WTC11 (cell line): Measurements from ENCODE around the gene NEB. TPM values are rescaled to one million over a fixed set of nuclear protein-coding genes. Genes with fewer than 3 reads are reported as not detected.

Source experiments
- ATAC-seq: fragments of 200-7000 bp; cut with Tn5 transposase; 2 replicates; pipeline ENCODE4 v1.10.0; 2021; ENCODE audit warnings: mild to moderate bottlenecking, moderate library complexity
- CTCF ChIA-PET: fragments of 300-600 bp; sonication (Branson Sonifier 250); formaldehyde crosslinking; loops from one replicate; lab custom pipeline; 2021; ENCODE audit warnings: antibody characterized with exemption; lab: Charles Lee
- POLR2A ChIA-PET: fragments of 350-600 bp; sonication (Branson Sonifier 250); formaldehyde crosslinking; loops from one replicate; lab custom pipeline; 2021; ENCODE audit warnings: antibody characterized with exemption; lab: Charles Lee
- DNase-seq: peaks from one replicate; pipeline ENCODE4 v3.0.0; 2021; ENCODE audit warnings: low spot score
- H3K27ac Mint-ChIP-seq: 2 replicates; pipeline ENCODE4 v1.8.0; 2021; ENCODE audit warnings: mixed read lengths
- H3K27me3 Mint-ChIP-seq: 2 replicates; pipeline ENCODE4 v1.8.0; 2021; ENCODE audit warnings: low read depth, mild to moderate bottlenecking, moderate library complexity, mixed read lengths
- H3K36me3 Mint-ChIP-seq: 2 replicates; pipeline ENCODE4 v1.8.0; 2021; ENCODE audit warnings: mixed read lengths
- H3K4me1 Mint-ChIP-seq: 2 replicates; pipeline ENCODE4 v1.8.0; 2022; ENCODE audit warnings: mixed read lengths
- H3K4me3 Mint-ChIP-seq: 2 replicates; pipeline ENCODE4 v1.8.0; 2021; ENCODE audit warnings: mild to moderate bottlenecking, moderate library complexity, mixed read lengths
- H3K9me3 Mint-ChIP-seq: 2 replicates; pipeline ENCODE4 v1.8.0; 2021; ENCODE audit warnings: mixed read lengths
- AFF4 ChIP-seq: sonication (generic); formaldehyde crosslinking; IDR thresholded peaks from 2 replicates; pipeline ENCODE4 v1.8.1; 2023; ENCODE audit warnings: mild to moderate bottlenecking, missing genetic modification reagents, borderline replicate concordance
- CREB1 ChIP-seq: sonication (generic); formaldehyde crosslinking; IDR thresholded peaks from 2 replicates; pipeline ENCODE4 v1.8.0; 2023; ENCODE audit warnings: mild to moderate bottlenecking, missing genetic modification reagents
- FOXJ3 ChIP-seq: sonication (generic); formaldehyde crosslinking; IDR thresholded peaks from 2 replicates; pipeline ENCODE4 v1.9.0; 2021; ENCODE audit warnings: missing genetic modification reagents, mild to moderate bottlenecking, borderline replicate concordance
- PREB ChIP-seq: sonication (generic); formaldehyde crosslinking; IDR thresholded peaks from 2 replicates; pipeline ENCODE4 v1.8.1; 2022; ENCODE audit warnings: mild to moderate bottlenecking, missing genetic modification reagents, moderate library complexity, borderline replicate concordance
- RORB ChIP-seq: fragments of 250-450 bp; sonication (Bioruptor Pico); IDR thresholded peaks from 2 replicates; pipeline ENCODE4 v1.9.0; 2021; ENCODE audit warnings: mild to moderate bottlenecking
- SMAD4 ChIP-seq: sonication (generic); formaldehyde crosslinking; IDR thresholded peaks from 2 replicates; pipeline ENCODE4 v1.8.0; 2022; ENCODE audit warnings: mild to moderate bottlenecking, missing genetic modification reagents
- TCF7 ChIP-seq: sonication (generic); formaldehyde crosslinking; IDR thresholded peaks from 2 replicates; pipeline ENCODE4 v1.8.0; 2022; ENCODE audit warnings: mild to moderate bottlenecking, low read depth, missing genetic modification reagents, moderate library complexity
- ZNF232 ChIP-seq: sonication (generic); formaldehyde crosslinking; IDR thresholded peaks from 2 replicates; pipeline ENCODE4 v1.8.0; 2022; ENCODE audit warnings: mild to moderate bottlenecking, missing genetic modification reagents
- ZNF281 ChIP-seq: sonication (generic); formaldehyde crosslinking; IDR thresholded peaks from 2 replicates; pipeline ENCODE4 v1.8.0; 2023; ENCODE audit warnings: mild to moderate bottlenecking, missing genetic modification reagents
- ZSCAN18 ChIP-seq: fragments of 250-450 bp; sonication (Bioruptor Pico); IDR thresholded peaks from 2 replicates; pipeline ENCODE4 v2.1.2; 2022; ENCODE audit warnings: mild to moderate bottlenecking, moderate library complexity
- total RNA-seq: library from RNA; stranded (reverse); gene quantifications from 3 replicates; pipeline ENCODE4 v1.2.3, GENCODE V29; 2021
- TF ChIP-seq, protein P1 (sequence below): sonication (generic); formaldehyde crosslinking; IDR thresholded peaks from 2 replicates; pipeline ENCODE4 v1.8.1; 2023; ENCODE audit warnings: mild to moderate bottlenecking, missing genetic modification reagents, moderate library complexity
- TF ChIP-seq, protein P2 (sequence below): sonication (generic); formaldehyde crosslinking; IDR thresholded peaks from 2 replicates; pipeline ENCODE4 v1.8.1; 2023; ENCODE audit warnings: mild to moderate bottlenecking, missing genetic modification reagents
- TF ChIP-seq, protein P3 (sequence below): fragments of 250-450 bp; sonication (Bioruptor Pico); conservative IDR thresholded peaks from 2 replicates; pipeline ENCODE4 v1.9.0; 2021; ENCODE audit warnings: mild to moderate bottlenecking
- TF ChIP-seq, protein P4 (sequence below): sonication (generic); formaldehyde crosslinking; IDR thresholded peaks from 2 replicates; pipeline ENCODE4 v1.8.1; 2022; ENCODE audit warnings: missing genetic modification reagents, borderline replicate concordance

Gene NEB
- total RNA-seq, 1 experiment from 2014 or later = 1.9 TPM

DNA sequence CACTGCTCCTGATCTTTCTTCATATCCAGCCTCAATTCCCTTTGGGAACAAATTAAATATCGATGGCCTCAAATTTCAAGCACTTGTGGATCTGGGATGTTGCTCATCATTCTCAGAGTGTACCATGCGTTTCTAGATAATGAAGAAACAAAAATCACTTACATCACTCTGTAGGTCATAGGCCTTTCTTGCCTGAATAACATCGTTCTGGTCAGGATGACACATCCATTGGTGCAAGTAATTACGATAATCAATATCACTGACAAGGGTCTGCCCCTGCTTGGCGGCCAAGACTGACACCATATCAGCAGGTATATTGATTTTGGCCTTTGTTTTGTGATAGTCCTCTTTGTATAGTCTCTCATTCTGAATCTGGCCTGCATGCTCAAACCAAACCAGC lies 167.3 kb downstream of the NEB start:
- Mint-ChIP-seq H3K4me1 (no peaks in the 10 kb centered on the region), H3K27ac (no peak overlapping the region), H3K36me3 (no peaks in the 10 kb centered on the region)
- CTCF ChIA-PET = no interaction called here
- POLR2A ChIA-PET = no interaction called here
- ATAC-seq = no peak
- TF ChIP-seq, protein P1, sequence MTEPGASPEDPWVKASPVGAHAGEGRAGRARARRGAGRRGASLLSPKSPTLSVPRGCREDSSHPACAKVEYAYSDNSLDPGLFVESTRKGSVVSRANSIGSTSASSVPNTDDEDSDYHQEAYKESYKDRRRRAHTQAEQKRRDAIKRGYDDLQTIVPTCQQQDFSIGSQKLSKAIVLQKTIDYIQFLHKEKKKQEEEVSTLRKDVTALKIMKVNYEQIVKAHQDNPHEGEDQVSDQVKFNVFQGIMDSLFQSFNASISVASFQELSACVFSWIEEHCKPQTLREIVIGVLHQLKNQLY = no peak
- no peak for TF ChIP-seq CREB1 (CRISPR knock-in tag)
- no peak for TF ChIP-seq AFF4 (CRISPR knock-in tag)
- TF ChIP-seq ZNF232 (CRISPR knock-in tag) = no peak
- TF ChIP-seq ZSCAN18 = no peak
- TF ChIP-seq RORB = no peak
- TF ChIP-seq, all 79 proteins: peak for 0
- Mint-ChIP-seq H3K27me3 (no peaks in the 10 kb centered on the region), H3K4me3 (no peak overlapping the region), H3K9me3 (no peaks in the 10 kb centered on the region)
- DNase-seq = no peak

DNA sequence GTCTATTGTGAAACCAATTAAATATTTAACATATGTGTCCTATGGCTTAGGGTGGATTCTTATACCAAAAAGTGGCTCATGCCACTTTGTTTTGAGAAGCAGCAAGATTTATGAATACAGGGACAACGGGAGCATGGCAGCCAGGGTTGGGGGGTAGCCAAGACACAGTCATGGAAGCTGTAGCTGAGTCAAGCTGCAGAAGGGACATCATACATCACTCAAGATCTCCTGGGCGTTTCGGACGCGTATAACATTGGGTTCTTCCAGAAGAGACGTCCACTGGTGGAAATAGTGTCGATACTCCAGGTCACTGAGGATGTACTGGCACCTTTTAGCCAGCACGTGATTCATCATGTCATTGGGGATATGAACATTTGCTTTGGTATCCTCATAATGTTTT lies 171.9 kb downstream of the NEB start:
- no peaks in the 10 kb centered on the region for H3K36me3 Mint-ChIP-seq
- CTCF ChIA-PET = no interaction called here
- no peaks in the 10 kb centered on the region for H3K4me1 Mint-ChIP-seq
- ATAC-seq (no peak), DNase-seq (no peak)
- H3K27me3 Mint-ChIP-seq = no peaks in the 10 kb centered on the region
- no peak overlapping the region for H3K27ac Mint-ChIP-seq
- POLR2A ChIA-PET = no interaction called here
- H3K4me3 Mint-ChIP-seq = no peak overlapping the region
- no peaks in the 10 kb centered on the region; the same call in 1 of the 2 replicates for H3K9me3 Mint-ChIP-seq
- TF ChIP-seq, protein P2, sequence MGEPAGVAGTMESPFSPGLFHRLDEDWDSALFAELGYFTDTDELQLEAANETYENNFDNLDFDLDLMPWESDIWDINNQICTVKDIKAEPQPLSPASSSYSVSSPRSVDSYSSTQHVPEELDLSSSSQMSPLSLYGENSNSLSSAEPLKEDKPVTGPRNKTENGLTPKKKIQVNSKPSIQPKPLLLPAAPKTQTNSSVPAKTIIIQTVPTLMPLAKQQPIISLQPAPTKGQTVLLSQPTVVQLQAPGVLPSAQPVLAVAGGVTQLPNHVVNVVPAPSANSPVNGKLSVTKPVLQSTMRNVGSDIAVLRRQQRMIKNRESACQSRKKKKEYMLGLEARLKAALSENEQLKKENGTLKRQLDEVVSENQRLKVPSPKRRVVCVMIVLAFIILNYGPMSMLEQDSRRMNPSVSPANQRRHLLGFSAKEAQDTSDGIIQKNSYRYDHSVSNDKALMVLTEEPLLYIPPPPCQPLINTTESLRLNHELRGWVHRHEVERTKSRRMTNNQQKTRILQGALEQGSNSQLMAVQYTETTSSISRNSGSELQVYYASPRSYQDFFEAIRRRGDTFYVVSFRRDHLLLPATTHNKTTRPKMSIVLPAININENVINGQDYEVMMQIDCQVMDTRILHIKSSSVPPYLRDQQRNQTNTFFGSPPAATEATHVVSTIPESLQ (CRISPR knock-in tag) = no peak
- TF ChIP-seq ZNF281 (CRISPR knock-in tag) (no peak), PREB (no peak), TCF7 (no peak), CREB1 (CRISPR knock-in tag) (no peak), FOXJ3 (CRISPR knock-in tag) (no peak), SMAD4 (CRISPR knock-in tag) (no peak)
- TF ChIP-seq, protein P3, sequence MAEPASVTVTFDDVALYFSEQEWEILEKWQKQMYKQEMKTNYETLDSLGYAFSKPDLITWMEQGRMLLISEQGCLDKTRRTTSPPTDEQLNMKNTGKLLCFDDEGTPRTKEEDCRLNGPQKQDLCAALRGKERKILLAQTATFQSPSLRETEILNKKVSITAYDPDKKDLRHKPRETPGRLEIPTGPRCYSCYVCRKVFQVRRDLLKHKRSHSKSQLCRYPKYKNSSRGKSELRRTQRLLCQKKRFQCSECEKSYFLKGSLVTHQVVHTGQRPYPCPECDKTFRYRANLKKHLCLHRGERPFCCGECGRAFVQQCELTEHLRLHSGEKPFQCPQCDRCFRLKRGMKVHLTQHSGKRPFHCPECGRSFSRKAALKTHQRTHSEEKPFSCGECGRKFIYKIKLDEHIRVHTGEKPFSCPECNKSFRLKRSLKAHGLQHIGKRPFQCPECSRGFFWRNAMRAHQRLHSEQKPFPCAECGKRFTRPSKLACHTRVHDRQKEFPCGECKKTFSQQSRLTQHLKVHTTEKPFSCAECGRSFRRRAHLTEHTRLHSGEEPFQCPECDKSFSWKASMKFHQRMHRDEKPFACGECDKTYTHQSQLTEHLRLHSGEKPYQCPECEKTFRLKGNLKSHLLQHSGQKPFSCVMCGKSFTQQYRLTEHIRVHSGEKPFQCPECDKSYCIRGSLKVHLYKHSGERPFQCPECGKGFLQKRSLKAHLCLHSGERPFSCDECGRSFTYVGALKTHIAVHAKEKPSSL (CRISPR knock-in tag) = no peak
- TF ChIP-seq, protein P4, sequence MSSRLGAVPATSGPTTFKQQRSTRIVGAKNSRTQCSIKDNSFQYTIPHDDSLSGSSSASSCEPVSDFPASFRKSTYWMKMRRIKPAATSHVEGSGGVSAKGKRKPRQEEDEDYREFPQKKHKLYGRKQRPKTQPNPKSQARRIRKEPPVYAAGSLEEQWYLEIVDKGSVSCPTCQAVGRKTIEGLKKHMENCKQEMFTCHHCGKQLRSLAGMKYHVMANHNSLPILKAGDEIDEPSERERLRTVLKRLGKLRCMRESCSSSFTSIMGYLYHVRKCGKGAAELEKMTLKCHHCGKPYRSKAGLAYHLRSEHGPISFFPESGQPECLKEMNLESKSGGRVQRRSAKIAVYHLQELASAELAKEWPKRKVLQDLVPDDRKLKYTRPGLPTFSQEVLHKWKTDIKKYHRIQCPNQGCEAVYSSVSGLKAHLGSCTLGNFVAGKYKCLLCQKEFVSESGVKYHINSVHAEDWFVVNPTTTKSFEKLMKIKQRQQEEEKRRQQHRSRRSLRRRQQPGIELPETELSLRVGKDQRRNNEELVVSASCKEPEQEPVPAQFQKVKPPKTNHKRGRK (CRISPR knock-in tag) = no peak
